ENCODE data around the gene HIGD1B.

- TF ChIP-seq CTCF (IDR thresholded peaks at IDR 0.05) (no peak), EP300 (IDR thresholded peaks at IDR 0.05) (no peak), POLR2A (IDR thresholded peaks at IDR 0.05) (no peak)
Observed at GRCh38 chr17:44812263-44812662, 35.4 kb upstream of the HIGD1B start.

Measured in ovary (tissue), 3 donors.